IMR-90 (cell line): ENCODE data around the gene GLO1. TPM values are rescaled to one million over a fixed set of nuclear protein-coding genes. Genes with fewer than 3 reads are reported as not detected.

Source experiments
- ATAC-seq: fragments of 200-7000 bp; cut with Tn5 transposase; 2 replicates; pipeline ENCODE4 v1.9.1; 2020; ENCODE audit warnings: low read depth, mild to moderate bottlenecking, moderate library complexity
- BruUV-seq: library from RNA; stranded (reverse); fragments of 400-500 nt; replicated peaks from 2 replicates; lab custom pipeline; 2021; lab: Mats Ljungman, UMichigan
- CTCF ChIA-PET: fragments of 300-600 bp; formaldehyde crosslinking; extraction: SDS; loops from one replicate; lab custom pipeline; 2021; ENCODE audit warnings: antibody characterized with exemption; lab: Yijun Ruan, JAX
- POLR2A ChIA-PET: fragments of 300-600 bp; sonication (Branson Sonifier 250); formaldehyde crosslinking; loops from one replicate; lab custom pipeline; 2022; ENCODE audit warnings: antibody characterized with exemption; ENCODE audit not compliant: unreplicated experiment; lab: Charles Lee
- DNase-seq: peaks from one replicate; pipeline ENCODE4 v3.0.0; 2013
- H2AFZ ChIP-seq: replicated peaks from 2 replicates; pipeline ENCODE3; 2013; ENCODE audit warnings: low read length, mild to moderate bottlenecking; ENCODE audit not compliant: poor library complexity
- H2AK5ac ChIP-seq: 2 replicates; pipeline ENCODE4 v1.6.1; 2013; ENCODE audit warnings: low read depth, low read length, inconsistent platforms
- H2AK9ac ChIP-seq: replicated peaks from 2 replicates; pipeline ENCODE3; 2013; ENCODE audit warnings: mild to moderate bottlenecking, low read depth, low read length, moderate library complexity; ENCODE audit not compliant: poor library complexity
- H2BK120ac ChIP-seq: 2 replicates; pipeline ENCODE4 v1.6.1; 2013; ENCODE audit warnings: low read depth, low read length, inconsistent platforms
- H2BK15ac ChIP-seq: 3 replicates; pipeline ENCODE4 v1.6.1; 2013; ENCODE audit warnings: low read depth, low read length, inconsistent platforms
- H2BK20ac ChIP-seq: 2 replicates; pipeline ENCODE4 v1.6.1; 2013; ENCODE audit warnings: low read depth, mild to moderate bottlenecking, inconsistent platforms, low read length, moderate library complexity
- H2BK5ac ChIP-seq: 2 replicates; pipeline ENCODE4 v1.6.1; 2013; ENCODE audit warnings: mild to moderate bottlenecking, low read depth, low read length, inconsistent platforms; ENCODE audit not compliant: poor library complexity, severe bottlenecking
- H3K14ac ChIP-seq: replicated peaks from 2 replicates; pipeline ENCODE4 v1.6.1; 2013; ENCODE audit warnings: low read depth, low read length, inconsistent platforms
- H3K18ac ChIP-seq: 2 replicates; pipeline ENCODE4 v1.6.1; 2013; ENCODE audit warnings: low read depth, low read length, control low read depth
- H3K23ac ChIP-seq: 2 replicates; pipeline ENCODE4 v1.6.1; 2013; ENCODE audit warnings: low read depth, low read length, inconsistent platforms
- H3K27ac ChIP-seq: 2 replicates; pipeline ENCODE4 v1.5.1; 2013; ENCODE audit warnings: mild to moderate bottlenecking, control low read depth, low read length; ENCODE audit not compliant: insufficient read depth
- H3K27me3 ChIP-seq: 2 replicates; pipeline ENCODE4 v1.6.1; 2013; ENCODE audit warnings: low read length; ENCODE audit not compliant: control insufficient read depth, insufficient read depth
- H3K36me3 ChIP-seq: 2 replicates; pipeline ENCODE4 v1.6.1; 2013; ENCODE audit warnings: low read length, mixed read lengths; ENCODE audit not compliant: control insufficient read depth, insufficient read depth
- H3K4ac ChIP-seq: 2 replicates; pipeline ENCODE4 v1.6.1; 2013; ENCODE audit warnings: low read depth, low read length, inconsistent platforms
- H3K4me1 ChIP-seq: 2 replicates; pipeline ENCODE4 v1.6.1; 2013; ENCODE audit warnings: low read length, mixed read lengths; ENCODE audit not compliant: control insufficient read depth, insufficient read depth
- H3K4me2 ChIP-seq: 2 replicates; pipeline ENCODE4 v1.6.1; 2013; ENCODE audit warnings: low read depth, mild to moderate bottlenecking, control low read depth, low read length, moderate library complexity
- H3K4me3 ChIP-seq: 2 replicates; pipeline ENCODE4 v1.5.1; 2013; ENCODE audit warnings: low read depth, mild to moderate bottlenecking, control low read depth, low read length, moderate library complexity; ENCODE audit not compliant: insufficient read depth
- H3K56ac ChIP-seq: 2 replicates; pipeline ENCODE4 v1.6.1; 2013; ENCODE audit warnings: low read length, inconsistent platforms; ENCODE audit not compliant: insufficient read depth; ENCODE audit errors: extremely low read depth
- H3K79me1 ChIP-seq, 2 experiments: 2 replicates each; pipeline ENCODE4 v1.6.1; 2013; ENCODE audit warnings: low read length in 2 of 2, inconsistent platforms in 1 of 2, low read depth in 1 of 2
- H3K9ac ChIP-seq: 2 replicates; pipeline ENCODE4 v1.6.1; 2013; ENCODE audit warnings: low read depth, low read length, control low read depth
- H3K9me1 ChIP-seq: 2 replicates; pipeline ENCODE4 v1.6.1; 2013; ENCODE audit warnings: low read length, inconsistent platforms; ENCODE audit not compliant: insufficient read depth
- H3K9me3 ChIP-seq: 2 replicates; pipeline ENCODE4 v1.6.1; 2013; ENCODE audit warnings: low read length; ENCODE audit not compliant: control insufficient read depth, insufficient read depth
- H4K20me1 ChIP-seq: 2 replicates; pipeline ENCODE4 v1.6.1; 2013; ENCODE audit warnings: low read length, inconsistent platforms; ENCODE audit not compliant: insufficient read depth
- H4K5ac ChIP-seq: 2 replicates; pipeline ENCODE4 v1.6.1; 2013; ENCODE audit warnings: mild to moderate bottlenecking, low read depth, low read length, control low read depth
- H4K8ac ChIP-seq, 2 experiments: 2 replicates each; pipeline ENCODE4 v1.6.1; 2013; ENCODE audit warnings: low read depth in 2 of 2, low read length in 2 of 2, control low read depth in 1 of 2, inconsistent platforms in 1 of 2
- H4K91ac ChIP-seq: 2 replicates; pipeline ENCODE4 v1.6.1; 2013; ENCODE audit warnings: low read depth, low read length, inconsistent platforms; ENCODE audit not compliant: insufficient read depth
- BHLHE40 ChIP-seq: fragments of 150-350 bp; IDR thresholded peaks from 2 replicates; pipeline ENCODE4 v1.6.1; 2016; ENCODE audit warnings: mild to moderate bottlenecking, low read depth, low read length
- CEBPB ChIP-seq: IDR thresholded peaks from 2 replicates; pipeline ENCODE4 v1.6.1; 2012; ENCODE audit warnings: low read depth, low read length, improper control_type of control experiment
- CHD1 ChIP-seq: IDR thresholded peaks from 2 replicates; pipeline ENCODE4 v1.6.1; 2012; ENCODE audit warnings: low read depth, low read length, improper control_type of control experiment
- FOS ChIP-seq: fragments of 150-350 bp; IDR thresholded peaks from 2 replicates; pipeline ENCODE4 v1.6.1; 2016; ENCODE audit warnings: low read depth, low read length
- MAFK ChIP-seq: IDR thresholded peaks from 2 replicates; pipeline ENCODE4 v1.6.1; 2012; ENCODE audit warnings: low read depth, low read length, improper control_type of control experiment
- MAZ ChIP-seq: IDR thresholded peaks from 2 replicates; pipeline ENCODE4 v1.6.1; 2012; ENCODE audit warnings: low read depth, mild to moderate bottlenecking, low read length, improper control_type of control experiment, moderate library complexity, borderline replicate concordance
- MXI1 ChIP-seq: IDR thresholded peaks from 2 replicates; pipeline ENCODE4 v1.6.1; 2012; ENCODE audit warnings: low read depth, mild to moderate bottlenecking, low read length, moderate library complexity, borderline replicate concordance
- NFE2L2 ChIP-seq: fragments of 150-350 bp; IDR thresholded peaks from 2 replicates; pipeline ENCODE4 v1.6.1; 2016; ENCODE audit warnings: low read depth, mild to moderate bottlenecking, low read length
- POLR2A ChIP-seq: IDR thresholded peaks from 2 replicates; pipeline ENCODE4 v1.6.1; 2012; ENCODE audit warnings: mild to moderate bottlenecking, low read depth, low read length
- RAD21 ChIP-seq: IDR thresholded peaks from 2 replicates; pipeline ENCODE4 v1.6.1; 2012; ENCODE audit warnings: low read length, improper control_type of control experiment
- RCOR1 ChIP-seq: IDR thresholded peaks from 2 replicates; pipeline ENCODE4 v1.6.1; 2012; ENCODE audit warnings: mild to moderate bottlenecking, low read length, improper control_type of control experiment; ENCODE audit not compliant: insufficient replicate concordance
- RFX5 ChIP-seq: IDR thresholded peaks from 2 replicates; pipeline ENCODE4 v1.8.0; 2012; ENCODE audit warnings: low read depth, mild to moderate bottlenecking, low read length, moderate library complexity
- SMC3 ChIP-seq: fragments of 150-350 bp; IDR thresholded peaks from 2 replicates; pipeline ENCODE4 v1.6.1; 2016; ENCODE audit warnings: low read depth, mild to moderate bottlenecking, antibody characterized with exemption, low read length, moderate library complexity
- WGBS, 2 experiments: methylation state at CpG; one replicate each; pipeline versions ENCODE4 v1.1.5 to v1.1.7; 2013; ENCODE audit warnings: missing lambda C conversion rate in 2 of 2; ENCODE audit not compliant: insufficient read length in 1 of 2; ENCODE audit errors: extremely low coverage in 2 of 2; 5-methylcytosine and 5-hydroxymethylcytosine counted together
- dilution Hi-C: fragments of 300-500 bp; cut with HindIII; formaldehyde crosslinking; loops from one replicate; pipeline ENCODE4 v1.14.3; 2018; ENCODE audit warnings: low sequenced_read_pairs; ENCODE audit not compliant: unreplicated experiment
- in situ Hi-C: fragments of 300-500 bp; cut with MboI; formaldehyde crosslinking; loops from 3 replicates; pipeline ENCODE4 v1.14.3; 2019; ENCODE audit warnings: low sequenced_read_pairs, inconsistent platforms, mixed read lengths
- intact Hi-C: fragments of 100-400 bp; cut with micrococcal nuclease; formaldehyde crosslinking; loops from 2 replicates; pipeline ENCODE4 v1.10.0; 2022
- polyA plus RNA-seq, 3 experiments: library from polyadenylated mRNA; depleted of rRNA; stranded (reverse); fragments of >200 nt; gene quantifications; 2 replicates each; pipeline ENCODE4 v1.2.3, GENCODE V29; 2012; ENCODE audit warnings: low replicate concordance in 1 of 3
- total RNA-seq: library from RNA; depleted of rRNA; stranded (reverse); fragments of >200 nt; gene quantifications from 2 replicates; pipeline ENCODE4 v1.2.3, GENCODE V29; 2012
- TF ChIP-seq, protein P1 (sequence below): fragments of 150-350 bp; IDR thresholded peaks from 2 replicates; pipeline ENCODE4 v1.6.1; 2016; ENCODE audit warnings: low read depth, mild to moderate bottlenecking, low read length, moderate library complexity, borderline replicate concordance
- TF ChIP-seq, protein P2 (sequence below): fragments of 150-350 bp; IDR thresholded peaks from 2 replicates; pipeline ENCODE4 v1.6.1; 2017; ENCODE audit warnings: mild to moderate bottlenecking, antibody characterized with exemption, low read length, low read depth
- TF ChIP-seq, protein P3 (sequence below): conservative IDR thresholded peaks from 2 replicates; pipeline ENCODE4 v1.5.1; 2012; ENCODE audit warnings: mild to moderate bottlenecking, low read depth, low read length, improper control_type of control experiment

Gene GLO1
- total and polyA plus RNA-seq, 2 of the 4 experiments (the other 2 are of a cell fraction): 65.1 to 111 TPM

DNA sequence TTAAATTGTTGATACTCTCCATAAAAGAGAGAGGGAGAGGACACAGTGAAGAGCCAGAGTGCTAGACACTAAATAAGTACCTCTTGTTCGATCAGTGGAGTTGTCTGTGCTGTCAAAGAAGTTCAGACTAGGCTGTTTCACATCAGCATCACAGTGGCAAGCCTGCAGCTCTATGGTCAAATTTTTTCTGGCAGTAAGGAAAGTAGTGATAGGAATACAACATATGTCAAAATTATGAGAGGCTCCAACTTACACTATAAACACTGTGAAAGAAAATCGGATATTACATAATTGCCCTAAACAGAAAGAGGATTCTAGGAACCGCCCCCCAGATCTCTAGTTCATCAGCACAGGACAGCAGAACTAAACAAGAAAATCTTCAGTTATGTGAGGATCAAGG lies 35.3 kb upstream of the GLO1 start:
- Histone ChIP-seq H3K9ac (no peak overlapping the region), H2BK5ac (no peak overlapping the region), H2AK5ac (no peak overlapping the region), H3K27ac (no peak overlapping the region), H4K5ac (no peak overlapping the region), H4K91ac (no peak overlapping the region), H3K9me1 (no peaks in the 10 kb centered on the region), H2AFZ (no peak overlapping the region), H3K27me3 (peaks cover 5% of the 10 kb centered on the region), H3K4me1 (no peaks in the 10 kb centered on the region), H2BK120ac (no peak overlapping the region), H3K14ac (no peak overlapping the region), H3K4me3 (no peak overlapping the region), H4K20me1 (no peaks in the 10 kb centered on the region), H3K23ac (no peak overlapping the region), H3K79me1 (no peaks in the 10 kb centered on the region), H2AK9ac (no peak overlapping the region), H3K56ac (no peak overlapping the region), H3K4ac (no peak overlapping the region), H3K36me3 (no peaks in the 10 kb centered on the region), H3K4me2 (no peak overlapping the region), H2BK15ac (no peak overlapping the region), H3K18ac (no peak overlapping the region), H3K9me3 (no peaks in the 10 kb centered on the region), H4K8ac (no peak overlapping the region), H2BK20ac (no peak overlapping the region)
- in situ Hi-C loops (no loop called here), dilution Hi-C loops (no loop called here), intact Hi-C loops (no loop called here)
- TF ChIP-seq CHD1 (no peak), CEBPB (no peak), MXI1 (no peak), RFX5 (no peak), RAD21 (no peak), MAFK (no peak), NFE2L2 (no peak), MAZ (no peak), FOS (no peak), RCOR1 (no peak), SMC3 (no peak), POLR2A (no peak), BHLHE40 (no peak)
- TF ChIP-seq, protein P1, sequence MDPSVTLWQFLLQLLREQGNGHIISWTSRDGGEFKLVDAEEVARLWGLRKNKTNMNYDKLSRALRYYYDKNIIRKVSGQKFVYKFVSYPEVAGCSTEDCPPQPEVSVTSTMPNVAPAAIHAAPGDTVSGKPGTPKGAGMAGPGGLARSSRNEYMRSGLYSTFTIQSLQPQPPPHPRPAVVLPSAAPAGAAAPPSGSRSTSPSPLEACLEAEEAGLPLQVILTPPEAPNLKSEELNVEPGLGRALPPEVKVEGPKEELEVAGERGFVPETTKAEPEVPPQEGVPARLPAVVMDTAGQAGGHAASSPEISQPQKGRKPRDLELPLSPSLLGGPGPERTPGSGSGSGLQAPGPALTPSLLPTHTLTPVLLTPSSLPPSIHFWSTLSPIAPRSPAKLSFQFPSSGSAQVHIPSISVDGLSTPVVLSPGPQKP: no peak
- TF ChIP-seq, protein P2, sequence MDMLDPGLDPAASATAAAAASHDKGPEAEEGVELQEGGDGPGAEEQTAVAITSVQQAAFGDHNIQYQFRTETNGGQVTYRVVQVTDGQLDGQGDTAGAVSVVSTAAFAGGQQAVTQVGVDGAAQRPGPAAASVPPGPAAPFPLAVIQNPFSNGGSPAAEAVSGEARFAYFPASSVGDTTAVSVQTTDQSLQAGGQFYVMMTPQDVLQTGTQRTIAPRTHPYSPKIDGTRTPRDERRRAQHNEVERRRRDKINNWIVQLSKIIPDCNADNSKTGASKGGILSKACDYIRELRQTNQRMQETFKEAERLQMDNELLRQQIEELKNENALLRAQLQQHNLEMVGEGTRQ: no peak
- TF ChIP-seq, protein P3, sequence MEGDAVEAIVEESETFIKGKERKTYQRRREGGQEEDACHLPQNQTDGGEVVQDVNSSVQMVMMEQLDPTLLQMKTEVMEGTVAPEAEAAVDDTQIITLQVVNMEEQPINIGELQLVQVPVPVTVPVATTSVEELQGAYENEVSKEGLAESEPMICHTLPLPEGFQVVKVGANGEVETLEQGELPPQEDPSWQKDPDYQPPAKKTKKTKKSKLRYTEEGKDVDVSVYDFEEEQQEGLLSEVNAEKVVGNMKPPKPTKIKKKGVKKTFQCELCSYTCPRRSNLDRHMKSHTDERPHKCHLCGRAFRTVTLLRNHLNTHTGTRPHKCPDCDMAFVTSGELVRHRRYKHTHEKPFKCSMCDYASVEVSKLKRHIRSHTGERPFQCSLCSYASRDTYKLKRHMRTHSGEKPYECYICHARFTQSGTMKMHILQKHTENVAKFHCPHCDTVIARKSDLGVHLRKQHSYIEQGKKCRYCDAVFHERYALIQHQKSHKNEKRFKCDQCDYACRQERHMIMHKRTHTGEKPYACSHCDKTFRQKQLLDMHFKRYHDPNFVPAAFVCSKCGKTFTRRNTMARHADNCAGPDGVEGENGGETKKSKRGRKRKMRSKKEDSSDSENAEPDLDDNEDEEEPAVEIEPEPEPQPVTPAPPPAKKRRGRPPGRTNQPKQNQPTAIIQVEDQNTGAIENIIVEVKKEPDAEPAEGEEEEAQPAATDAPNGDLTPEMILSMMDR: no peak
- DNase-seq (no peak), ATAC-seq (no peak)
- no CpG with 5 or more reads among the region's 3 CpGs for WGBS, 2 experiments
- CTCF ChIA-PET: no interaction called here
- POLR2A ChIA-PET: no interaction called here
- BruUV-seq: no TSS peak
